ENCODE results near the gene VSIG4. TPM values are rescaled to one million over a fixed set of nuclear protein-coding genes. Genes with fewer than 3 reads are reported as not detected.

The VSIG4 gene
- total RNA-seq, 1 donor = 0.72 TPM

- H3K27ac ChIP-seq (ENCODE audit: low read depth, low read length) = no peak overlapping the region
- H2AFZ ChIP-seq (ENCODE audit: low read length) = no peak overlapping the region
- no peak for TF ChIP-seq CTCF (IDR thresholded peaks at IDR 0.05; ENCODE audit: extremely low read depth, low read depth, low read length)
- no peaks in the 10 kb centered on the region for H3K4me1 ChIP-seq (ENCODE audit: insufficient read depth, low read length)
- H3K79me2 ChIP-seq (ENCODE audit: insufficient read depth, low read length) = no peaks in the 10 kb centered on the region
- DNase-seq (ENCODE audit: insufficient read length, low spot score, missing footprints) = no peak
- no peak overlapping the region for H3K4me3 ChIP-seq (ENCODE audit: insufficient read depth, low read length)
- H3K27me3 ChIP-seq (ENCODE audit: insufficient read depth, low read length) = no peaks in the 10 kb centered on the region
- no peak overlapping the region for H3K4me2 ChIP-seq (ENCODE audit: insufficient read depth, low read length)
- no peaks in the 10 kb centered on the region for H3K36me3 ChIP-seq (ENCODE audit: insufficient read depth, low read length)
- H4K20me1 ChIP-seq (ENCODE audit: insufficient read depth, low read length) = no peaks in the 10 kb centered on the region
- no peaks in the 10 kb centered on the region for H3K9me3 ChIP-seq (ENCODE audit: low read depth, low read length)
Measured at GRCh38 chrX:66021765-66022631, 17.9 kb downstream of the VSIG4 start.

GRCh38 chrX:66021401-66021764, 18.5 kb downstream of the VSIG4 start:
- no peak overlapping the region for H3K4me2 ChIP-seq (ENCODE audit: insufficient read depth, low read length)
- H3K9me3 ChIP-seq (ENCODE audit: low read depth, low read length) = no peaks in the 10 kb centered on the region
- H4K20me1 ChIP-seq (ENCODE audit: insufficient read depth, low read length) = no peaks in the 10 kb centered on the region
- H3K4me1 ChIP-seq (ENCODE audit: insufficient read depth, low read length) = no peaks in the 10 kb centered on the region
- no peaks in the 10 kb centered on the region for H3K79me2 ChIP-seq (ENCODE audit: insufficient read depth, low read length)
- TF ChIP-seq CTCF (IDR thresholded peaks at IDR 0.05; ENCODE audit: extremely low read depth, low read depth, low read length) = no peak
- H3K36me3 ChIP-seq (ENCODE audit: insufficient read depth, low read length) = no peaks in the 10 kb centered on the region
- no peak overlapping the region for H3K27ac ChIP-seq (ENCODE audit: low read depth, low read length)
- no peak overlapping the region for H2AFZ ChIP-seq (ENCODE audit: low read length)
- DNase-seq (ENCODE audit: insufficient read length, low spot score, missing footprints) = no peak
- no peaks in the 10 kb centered on the region for H3K27me3 ChIP-seq (ENCODE audit: insufficient read depth, low read length)
- H3K4me3 ChIP-seq (ENCODE audit: insufficient read depth, low read length) = no peak overlapping the region

- H3K4me1 ChIP-seq (ENCODE audit: insufficient read depth, low read length) = no peaks in the 10 kb centered on the region
- no peaks in the 10 kb centered on the region for H3K36me3 ChIP-seq (ENCODE audit: insufficient read depth, low read length)
- H2AFZ ChIP-seq (ENCODE audit: low read length) = no peak overlapping the region
- no peak overlapping the region for H3K4me3 ChIP-seq (ENCODE audit: insufficient read depth, low read length)
- no peaks in the 10 kb centered on the region for H4K20me1 ChIP-seq (ENCODE audit: insufficient read depth, low read length)
- H3K4me2 ChIP-seq (ENCODE audit: insufficient read depth, low read length) = no peak overlapping the region
- H3K27me3 ChIP-seq (ENCODE audit: insufficient read depth, low read length) = no peaks in the 10 kb centered on the region
- TF ChIP-seq CTCF (IDR thresholded peaks at IDR 0.05; ENCODE audit: extremely low read depth, low read depth, low read length) = no peak
- no peaks in the 10 kb centered on the region for H3K79me2 ChIP-seq (ENCODE audit: insufficient read depth, low read length)
- H3K27ac ChIP-seq (ENCODE audit: low read depth, low read length) = no peak overlapping the region
- DNase-seq (ENCODE audit: insufficient read length, low spot score, missing footprints) = no peak
- no peaks in the 10 kb centered on the region for H3K9me3 ChIP-seq (ENCODE audit: low read depth, low read length)
Measured at GRCh38 chrX:66020631-66021334, 19.1 kb downstream of the VSIG4 start.

GRCh38 chrX:66019974-66020373, 19.9 kb downstream of the VSIG4 start:
- no peaks in the 10 kb centered on the region for H3K4me1 ChIP-seq (ENCODE audit: insufficient read depth, low read length)
- no peaks in the 10 kb centered on the region for H3K27me3 ChIP-seq (ENCODE audit: insufficient read depth, low read length)
- H3K9me3 ChIP-seq (ENCODE audit: low read depth, low read length) = no peaks in the 10 kb centered on the region
- no peaks in the 10 kb centered on the region for H3K36me3 ChIP-seq (ENCODE audit: insufficient read depth, low read length)
- no peak overlapping the region for H3K27ac ChIP-seq (ENCODE audit: low read depth, low read length)
- H3K4me2 ChIP-seq (ENCODE audit: insufficient read depth, low read length) = no peak overlapping the region
- H2AFZ ChIP-seq (ENCODE audit: low read length) = no peak overlapping the region
- TF ChIP-seq CTCF (IDR thresholded peaks at IDR 0.05; ENCODE audit: extremely low read depth, low read depth, low read length) = no peak
- H3K4me3 ChIP-seq (ENCODE audit: insufficient read depth, low read length) = no peak overlapping the region
- H4K20me1 ChIP-seq (ENCODE audit: insufficient read depth, low read length) = no peaks in the 10 kb centered on the region
- H3K79me2 ChIP-seq (ENCODE audit: insufficient read depth, low read length) = no peaks in the 10 kb centered on the region
- no peak for DNase-seq (ENCODE audit: insufficient read length, low spot score, missing footprints)

Data from osteoblast (primary cell).